NCI-H69 (cell line): ENCODE results near the gene IL6R.
"Not testable (repeated sequence)": the region's sequence is repeated elsewhere in the genome, so short reads cannot be mapped to it uniquely, and the experiment has no call there.

Experiments
- DNase-seq: peaks from one replicate; lab custom pipeline; 2025; lab: John Stamatoyannopoulos, UW

The IL6R gene

DNA sequence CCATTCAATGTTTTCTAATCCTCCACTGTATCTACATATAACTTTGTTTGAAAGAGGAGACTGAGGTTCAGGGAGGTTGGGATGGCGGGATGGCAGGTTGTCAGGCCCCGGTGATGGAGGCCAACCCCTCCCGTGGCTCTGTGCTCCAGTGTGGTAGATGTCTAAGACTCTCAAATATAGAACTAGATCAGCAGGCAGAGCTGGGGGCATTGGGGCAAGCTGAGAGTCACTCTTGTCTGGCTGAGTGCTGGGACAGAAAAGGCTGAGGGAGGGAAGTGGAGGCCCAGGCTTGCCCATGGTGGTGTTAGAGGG is 1.7 kb downstream of the IL6R start:
- DNase-seq = no peak

DNA sequence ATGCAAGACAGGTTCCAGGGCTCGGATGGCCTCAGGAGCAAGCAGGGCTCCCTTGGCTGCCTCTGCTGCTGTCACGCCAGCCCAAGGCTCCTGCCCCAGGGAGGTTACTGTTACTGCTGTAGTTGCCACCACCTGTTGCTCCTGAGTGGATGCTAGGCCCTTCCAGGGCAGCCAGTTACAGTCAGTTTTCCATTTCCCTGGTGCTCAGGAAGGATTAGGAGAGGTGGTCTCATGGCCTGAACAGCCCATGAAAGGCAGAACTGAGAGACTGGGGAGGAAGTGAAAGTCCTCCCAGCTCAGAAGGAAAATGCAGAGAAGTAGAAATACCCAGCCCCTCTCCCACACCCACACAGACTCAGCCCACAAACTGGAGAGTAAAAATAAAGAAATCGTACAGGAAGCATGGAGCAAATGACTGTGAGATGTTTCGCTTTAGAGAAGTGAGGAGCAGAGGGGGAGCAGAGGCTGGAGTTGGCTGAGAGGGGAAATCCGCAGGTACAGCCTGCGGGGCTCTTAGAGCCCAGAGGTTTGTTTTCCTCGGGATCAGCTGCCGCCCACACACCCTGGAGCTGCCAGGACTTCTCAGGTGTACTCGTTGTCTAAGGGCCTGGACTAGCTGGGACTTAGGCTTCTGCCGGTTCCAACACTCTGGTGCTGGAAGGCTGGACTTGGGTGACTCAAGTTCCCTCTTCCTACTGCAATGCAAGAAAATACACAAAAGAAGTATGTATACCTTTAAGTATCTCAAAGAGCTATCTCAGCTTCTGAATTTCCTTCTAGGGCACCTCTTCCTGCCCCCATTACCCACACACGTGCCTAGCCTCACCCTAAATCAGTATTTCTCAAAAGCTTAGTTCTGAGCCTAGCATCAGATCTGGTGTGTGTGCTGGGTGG is 2.3 kb downstream of the IL6R start:
- DNase-seq = no peak

DNA sequence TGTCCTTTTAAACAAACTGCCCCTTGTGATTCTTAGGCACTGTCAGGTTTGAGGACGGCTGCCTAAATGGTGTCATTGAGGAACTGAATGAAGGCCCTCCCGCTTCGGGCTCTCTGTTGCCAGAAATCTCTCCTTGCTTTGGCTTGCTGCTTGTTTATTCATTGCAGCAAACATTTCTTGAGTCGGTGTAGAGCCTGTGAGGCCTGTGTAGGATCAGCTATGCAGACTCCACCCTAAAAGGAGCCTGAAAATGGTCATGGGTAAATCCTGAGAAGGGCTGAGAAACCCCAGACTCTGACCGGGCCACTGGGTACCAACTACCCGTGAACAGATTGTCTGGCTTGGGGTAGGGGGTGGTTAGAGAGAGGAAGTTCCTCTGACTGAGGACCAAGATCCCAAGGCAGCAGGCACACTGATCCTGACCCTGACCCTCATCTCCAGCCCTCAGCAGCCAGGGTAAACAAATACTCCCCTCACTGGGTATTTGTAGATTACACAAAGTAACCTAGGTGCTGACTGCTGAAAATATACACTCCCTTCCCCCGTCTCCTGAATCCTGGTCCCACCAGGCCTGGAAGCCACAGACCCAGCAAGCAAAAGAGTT is 3.1 kb downstream of the IL6R start:
- no peak for DNase-seq

DNA sequence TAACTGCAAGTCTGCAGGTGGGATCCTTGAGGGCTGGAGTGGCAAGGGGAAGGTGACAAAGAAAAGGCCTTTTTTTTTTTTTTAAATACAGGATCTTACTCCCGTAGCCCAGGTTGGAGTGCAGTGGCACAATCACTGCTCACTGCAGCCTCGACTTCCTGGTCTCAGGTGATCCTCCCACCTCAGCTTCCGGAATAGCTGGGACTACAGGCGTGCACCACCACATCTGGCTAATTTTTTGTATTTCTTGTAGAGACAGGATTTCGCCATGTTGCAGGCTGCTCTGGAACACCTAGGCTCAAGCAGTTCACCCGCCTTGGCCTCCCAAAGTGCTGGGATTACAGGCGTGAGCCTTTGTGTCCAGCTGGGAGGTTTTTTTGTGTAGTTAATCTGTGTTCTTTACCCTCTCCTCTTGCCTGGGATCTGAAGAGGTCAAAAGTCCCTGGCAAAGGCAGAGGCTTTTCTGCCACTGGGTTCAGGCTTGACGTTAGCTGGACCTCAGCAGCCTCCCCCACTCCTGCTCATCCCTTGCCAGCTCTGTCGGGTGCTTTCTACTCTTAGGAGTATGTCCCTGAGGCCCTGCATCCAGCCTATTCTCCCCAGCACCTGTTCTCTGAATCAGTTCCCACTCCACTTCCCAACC is 5.2 kb downstream of the IL6R start:
- no peak for DNase-seq

DNA sequence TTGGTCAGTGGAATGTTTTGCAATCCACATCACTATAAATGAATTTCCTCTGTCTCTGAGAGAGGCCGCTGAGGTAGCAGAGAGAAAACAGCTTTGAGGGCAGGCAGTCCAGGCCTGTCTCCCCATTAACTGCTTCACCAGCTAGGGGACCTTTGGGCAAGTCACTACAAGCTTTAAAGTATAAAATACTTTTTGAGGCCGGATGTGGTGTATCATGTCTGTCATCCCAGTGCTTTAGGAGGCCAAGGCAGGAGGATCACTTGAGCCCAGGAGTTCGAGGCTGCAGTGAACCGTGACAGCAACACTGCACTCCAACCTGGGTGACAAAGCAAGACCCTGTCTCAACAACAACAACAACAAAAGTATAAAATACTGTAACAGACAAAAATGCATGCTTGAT is 6.4 kb downstream of the IL6R start:
- no peak for DNase-seq

DNA sequence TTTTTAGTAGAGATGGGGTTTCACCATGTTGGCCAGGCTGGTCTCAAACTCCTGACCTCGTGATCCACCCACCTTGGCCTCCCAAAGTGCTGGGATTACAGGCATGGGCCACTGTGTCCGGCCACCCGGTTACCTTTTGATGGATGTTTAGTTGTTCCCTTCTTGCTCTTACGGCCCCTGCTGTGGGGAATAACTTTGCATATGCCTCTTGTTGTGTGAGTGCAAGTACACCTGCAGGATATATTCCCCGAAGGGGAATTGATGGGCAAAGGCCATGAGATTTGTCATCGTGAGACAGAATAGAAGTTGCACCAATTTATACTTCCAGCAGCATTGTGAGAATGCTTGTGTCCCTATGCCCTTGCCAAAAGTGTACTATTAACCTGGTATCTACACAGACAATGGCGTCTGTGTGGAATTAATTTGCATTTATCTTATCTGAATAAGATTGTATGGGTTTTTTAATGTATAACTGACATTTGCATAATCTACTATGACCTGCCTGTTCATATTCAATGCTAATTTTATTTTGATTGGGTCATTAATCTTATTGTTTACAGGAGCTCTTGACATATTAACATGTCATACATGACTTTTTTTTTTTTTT is 8.1 kb downstream of the IL6R start:
- DNase-seq = no peak

DNA sequence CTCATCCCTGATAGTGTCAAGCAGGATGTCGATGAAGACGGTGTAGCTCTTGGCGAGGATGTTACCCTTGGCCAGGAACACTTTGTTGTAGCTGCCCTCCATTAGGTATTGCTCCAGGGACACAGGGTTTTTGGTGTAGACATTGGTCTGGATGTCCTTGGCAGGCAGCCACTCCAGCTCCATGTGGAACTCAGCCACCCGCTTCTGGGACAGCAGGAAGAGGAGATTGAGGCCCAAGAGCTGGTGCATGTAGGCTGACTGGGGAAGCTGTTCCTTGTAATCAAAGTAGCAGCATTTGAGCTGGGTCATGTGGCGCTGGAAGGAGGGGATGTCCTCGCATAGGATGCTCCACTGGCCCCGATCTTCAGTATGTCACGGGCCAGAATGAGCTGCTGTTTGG is 9.5 kb downstream of the IL6R start:
- no peak for DNase-seq

DNA sequence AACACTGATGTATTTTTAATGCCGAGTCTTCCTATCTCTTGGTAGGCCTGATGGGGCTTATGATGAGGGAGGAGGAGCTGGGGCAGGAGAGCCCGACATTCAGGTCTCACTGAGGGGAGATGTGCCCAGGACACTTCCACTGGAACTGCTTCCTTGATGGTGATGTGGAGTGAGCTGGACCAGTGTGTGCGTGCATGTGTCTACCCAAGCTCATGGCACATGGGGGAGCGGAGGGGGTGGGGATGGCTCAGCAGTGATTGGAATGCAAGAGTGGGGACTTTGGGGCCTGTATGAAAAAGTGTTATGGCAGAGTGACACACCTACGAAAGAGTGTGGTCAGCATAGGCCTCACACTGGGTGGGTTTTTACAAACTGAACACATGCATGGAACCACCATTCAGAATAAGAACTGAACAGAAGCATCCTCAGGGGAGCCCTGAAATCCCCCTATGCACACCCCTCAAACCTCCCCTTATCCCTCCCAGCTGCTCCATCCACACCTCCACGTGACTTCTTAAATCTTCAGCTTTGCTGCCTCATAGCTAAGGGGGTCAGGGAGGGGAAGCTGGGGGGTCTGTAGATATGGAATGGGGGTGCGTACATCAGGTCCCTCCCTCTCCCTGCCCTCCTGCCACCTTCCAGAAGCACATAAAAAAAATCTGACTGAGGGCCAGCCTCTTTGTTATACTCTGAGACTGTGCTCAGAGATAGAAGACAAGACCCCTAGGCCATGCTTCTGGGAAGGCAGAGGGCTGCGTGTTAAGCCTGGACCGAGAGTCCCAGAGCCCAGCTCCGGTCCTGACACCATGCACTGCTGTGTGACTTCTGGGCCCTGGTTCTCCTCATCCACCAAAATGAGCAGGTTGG is 11.6 kb downstream of the IL6R start:
- DNase-seq = no peak

DNA sequence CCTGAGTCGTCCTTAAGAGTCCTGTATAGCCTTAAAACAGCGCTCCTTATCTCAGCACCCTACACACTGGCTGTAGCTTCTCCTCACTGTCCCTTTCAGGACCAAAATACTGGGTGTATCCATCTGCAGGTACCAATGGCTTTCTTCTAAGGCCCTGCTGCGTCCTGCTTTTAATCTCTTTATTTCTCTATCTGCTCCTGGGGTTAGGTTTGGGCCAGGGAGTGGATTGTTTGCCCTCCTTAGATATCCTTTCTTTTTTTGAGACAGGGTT is 12.1 kb downstream of the IL6R start:
- no peak for DNase-seq

DNA sequence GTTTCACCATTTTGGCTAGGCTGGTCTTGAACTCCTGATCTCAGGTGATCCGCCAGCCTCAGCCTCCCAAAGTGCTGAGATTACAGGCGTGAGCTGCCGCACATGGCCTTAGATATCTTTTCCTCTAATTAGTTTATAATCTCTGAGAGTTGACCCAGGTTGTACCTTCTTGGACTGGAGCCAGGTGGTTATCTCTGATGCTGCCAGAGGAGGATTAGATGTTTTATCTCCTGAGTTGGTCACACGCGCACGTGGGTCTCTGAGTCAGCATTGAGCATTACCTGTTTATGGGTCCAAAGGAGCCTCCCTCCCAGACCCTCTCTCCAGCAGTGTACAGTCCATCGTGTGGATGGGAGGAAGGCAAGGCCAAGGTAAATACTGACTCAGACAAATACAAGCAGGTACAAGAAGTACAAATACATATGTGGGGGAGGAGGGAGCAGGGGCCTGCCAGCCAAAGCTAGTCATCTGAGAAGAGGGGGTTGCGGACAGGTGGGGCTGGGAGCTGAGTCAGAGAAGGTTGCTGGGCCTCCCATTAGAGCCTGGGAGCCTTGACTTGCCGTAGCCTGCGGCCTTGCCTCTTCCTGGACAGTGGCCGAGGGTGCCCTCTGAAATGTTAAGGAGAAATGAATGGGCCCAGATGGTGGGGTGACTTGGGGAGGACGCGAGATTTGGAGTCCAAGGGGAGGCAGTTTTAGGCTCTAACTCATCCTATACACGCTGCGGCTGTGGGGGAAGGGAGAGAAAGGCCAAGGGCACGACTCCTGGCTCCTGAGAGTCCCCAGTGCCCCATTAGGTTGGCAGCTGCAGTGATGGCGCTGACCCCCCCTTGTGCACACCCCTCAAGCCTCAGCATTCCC is 13.1 kb downstream of the IL6R start:
- peak; percentile 56 for DNase-seq

DNA sequence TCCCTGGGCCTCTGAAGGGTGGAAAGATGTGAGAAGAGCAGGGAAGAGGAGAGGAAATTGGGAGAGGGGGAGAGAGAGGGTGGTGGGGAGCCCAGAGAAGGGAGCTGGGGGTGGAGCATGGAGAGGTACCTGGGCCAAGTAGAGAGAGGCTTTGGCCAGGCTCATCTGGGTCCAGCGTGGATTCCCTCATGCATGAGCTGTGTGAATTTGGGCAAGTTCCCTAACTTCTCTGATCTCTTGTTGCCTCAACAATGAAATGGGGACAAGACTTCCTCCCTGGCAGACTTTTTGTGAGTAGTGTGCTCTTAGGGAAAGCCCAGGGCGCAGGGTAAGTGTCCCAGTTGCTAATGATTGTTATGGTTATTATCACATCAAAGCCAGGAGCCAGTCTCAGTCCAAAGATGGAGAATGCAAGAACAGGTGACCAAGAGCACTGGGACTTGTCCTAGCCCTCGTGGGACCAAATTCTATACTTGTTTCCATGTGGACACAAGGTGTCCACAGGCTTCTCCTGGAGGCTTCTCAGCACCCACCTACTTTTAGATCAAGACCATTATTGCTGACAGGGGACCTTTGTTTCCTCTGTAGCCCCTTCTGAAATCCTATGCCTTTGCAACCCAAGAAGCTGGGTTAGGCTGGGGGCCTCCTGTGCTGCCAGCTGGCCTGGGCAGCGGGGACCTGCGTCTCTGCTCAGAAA is 13.9 kb downstream of the IL6R start:
- no peak for DNase-seq

DNA sequence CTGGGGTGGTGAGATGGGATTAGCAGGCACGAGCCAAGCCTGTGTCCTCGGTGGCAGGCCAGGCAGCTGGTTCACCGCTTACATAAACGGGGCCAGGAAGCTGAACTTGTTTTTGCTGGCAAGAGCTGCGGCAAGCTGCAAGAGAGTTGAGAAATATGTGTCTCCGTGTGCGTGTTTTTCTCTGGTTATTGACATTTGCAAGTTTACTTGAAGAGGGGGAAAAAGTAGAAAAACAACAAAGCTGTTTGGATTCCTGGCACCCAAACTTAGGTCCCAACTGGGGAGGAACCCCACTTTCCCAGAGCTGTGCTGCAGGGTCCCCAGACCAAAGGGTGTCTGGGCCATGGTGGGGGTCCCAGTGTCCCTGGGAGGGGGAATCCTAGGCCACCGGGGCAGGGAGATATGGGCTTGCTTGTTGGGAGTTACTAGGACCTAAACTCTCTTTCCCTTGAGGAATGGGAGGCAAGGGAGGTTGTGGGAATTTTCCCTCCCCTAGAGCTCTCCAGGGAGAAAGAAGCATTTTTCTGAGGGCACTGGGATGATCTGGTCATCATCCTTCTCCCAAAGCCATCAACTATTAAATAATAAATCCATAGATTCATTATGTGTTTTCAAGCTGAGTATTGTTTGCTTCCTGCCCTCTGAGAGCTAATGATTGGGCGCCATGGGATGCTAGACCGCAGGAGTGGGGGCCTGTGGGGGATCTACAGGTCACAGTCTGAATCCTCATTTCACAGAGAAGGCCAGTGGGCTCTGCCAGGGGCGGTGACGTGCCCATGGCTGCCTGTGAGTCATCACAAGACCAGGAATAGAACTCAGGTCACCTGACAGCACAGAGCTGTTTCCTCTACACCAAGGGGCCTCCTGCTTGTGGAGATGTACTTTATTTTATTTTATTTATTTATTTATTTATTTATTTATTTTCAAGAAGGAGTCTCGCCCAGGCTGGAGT is 14.8 kb downstream of the IL6R start:
- DNase-seq = peak; percentile 39

DNA sequence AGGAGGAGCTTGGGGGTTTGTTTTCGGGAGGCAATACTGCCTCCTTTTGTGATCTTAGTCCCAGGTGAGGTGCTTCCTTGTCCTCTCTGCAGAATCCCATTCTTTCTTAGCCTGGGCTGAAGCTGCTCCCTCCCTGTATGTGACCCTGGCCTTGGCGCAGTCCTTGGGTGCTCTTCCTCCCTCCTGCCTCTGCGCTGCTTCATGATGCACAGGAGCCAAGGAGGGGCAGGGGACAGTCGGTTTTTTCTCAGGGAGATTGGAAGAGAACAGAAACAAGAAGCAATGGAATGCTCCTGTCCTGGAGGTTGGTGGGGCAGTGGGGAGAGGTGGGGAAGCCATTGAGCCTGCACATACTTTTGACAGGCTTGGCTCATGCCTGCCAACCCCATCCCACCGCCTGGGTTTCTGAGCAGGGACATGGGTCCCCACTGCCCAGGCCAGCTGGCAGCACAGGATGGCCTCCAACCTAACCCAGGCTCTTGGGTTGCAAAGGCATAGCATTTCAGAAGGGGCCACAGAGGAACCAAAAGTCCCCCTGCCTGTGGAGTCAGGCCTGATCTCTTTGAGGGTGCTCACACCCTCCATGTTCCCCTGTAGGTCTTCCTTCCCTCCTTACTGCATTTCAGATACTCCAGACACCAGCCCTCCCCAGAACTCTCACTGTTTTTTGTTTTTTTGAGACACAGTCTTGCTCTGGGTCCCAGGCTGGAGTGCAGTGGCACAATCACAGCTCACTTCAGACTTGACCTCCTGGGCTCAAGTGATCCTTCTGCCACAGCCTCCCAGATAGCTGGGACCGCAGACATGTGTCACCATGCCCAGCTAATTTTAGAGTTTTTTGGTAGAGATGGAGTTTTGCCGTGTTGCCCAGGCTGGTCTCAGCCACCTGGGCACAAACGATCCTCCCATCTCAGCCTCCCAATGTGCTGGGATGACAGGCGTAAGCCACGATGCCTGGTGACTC is 16.1 kb downstream of the IL6R start:
- DNase-seq = no peak

DNA sequence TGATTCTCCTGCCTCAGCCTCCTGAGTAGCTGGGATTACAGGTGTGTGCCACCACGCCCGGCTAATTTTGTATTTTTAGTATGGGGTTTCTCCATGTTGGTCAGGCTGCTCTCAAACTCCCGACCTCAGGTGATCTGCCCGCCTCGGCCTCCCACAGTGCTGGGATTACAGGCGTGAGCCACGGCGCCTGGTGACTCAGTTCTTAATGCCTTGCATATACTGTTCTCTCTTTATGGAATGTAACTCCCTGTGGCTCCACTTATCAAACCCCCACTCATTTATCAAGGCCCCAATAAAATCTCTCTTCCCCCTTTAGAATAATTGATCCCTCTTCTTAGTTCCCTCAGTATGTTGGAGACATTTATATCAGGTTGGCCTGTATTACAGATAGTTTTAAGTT is 16.9 kb downstream of the IL6R start:
- DNase-seq = not testable (repeated sequence)

DNA sequence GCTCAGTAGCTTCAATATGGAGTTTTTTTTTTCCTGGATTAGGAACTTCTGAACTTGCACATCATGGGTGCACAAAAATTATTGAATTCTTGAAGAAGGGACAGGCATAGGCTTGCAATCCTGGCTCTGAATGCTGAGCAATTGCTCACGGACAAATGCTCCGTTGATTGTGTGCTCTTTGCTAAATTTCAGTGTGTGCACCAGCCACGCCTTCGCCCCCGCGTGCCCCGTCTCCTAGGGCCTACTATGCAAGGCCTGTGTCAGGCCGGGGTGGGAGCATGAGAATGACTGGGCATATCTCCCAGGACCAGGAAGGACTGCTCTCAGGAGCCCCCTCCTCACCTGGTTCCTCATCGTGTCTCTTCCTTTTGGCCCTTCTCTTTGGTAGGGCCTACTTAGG is 17.4 kb downstream of the IL6R start:
- no peak for DNase-seq

DNA sequence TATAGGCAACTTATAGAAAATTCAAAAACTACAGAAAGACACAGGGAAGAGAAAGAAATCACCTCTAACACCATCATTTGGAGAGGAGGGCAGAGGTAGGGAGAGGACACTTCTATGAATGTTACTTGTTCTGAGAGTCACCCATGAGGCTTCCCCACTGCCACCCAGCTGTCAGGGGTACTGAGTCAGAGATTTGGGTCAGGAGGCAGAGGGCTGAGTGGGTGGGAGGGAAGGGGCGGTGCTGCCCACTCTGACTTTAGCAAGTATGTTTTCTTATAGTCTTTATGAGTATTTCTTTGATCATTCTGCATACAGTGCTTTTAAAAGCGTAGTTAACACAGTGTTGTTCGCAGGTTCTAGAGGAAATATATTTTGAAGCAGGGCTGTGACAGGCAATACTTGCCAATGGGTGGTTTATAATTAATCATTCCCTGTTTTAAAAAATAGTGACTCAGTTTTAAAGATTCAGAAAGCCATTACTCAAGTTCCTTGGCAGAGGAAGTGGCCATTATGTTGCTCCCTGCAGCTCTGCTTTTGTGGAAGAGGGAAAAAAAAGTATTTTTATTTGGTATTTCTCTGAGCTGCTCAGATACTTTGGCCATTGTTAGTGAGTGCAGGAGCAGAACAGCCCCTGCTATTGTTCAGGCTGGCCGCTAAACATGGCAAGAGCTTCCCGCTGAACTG is 18.3 kb downstream of the IL6R start:
- no peak for DNase-seq

DNA sequence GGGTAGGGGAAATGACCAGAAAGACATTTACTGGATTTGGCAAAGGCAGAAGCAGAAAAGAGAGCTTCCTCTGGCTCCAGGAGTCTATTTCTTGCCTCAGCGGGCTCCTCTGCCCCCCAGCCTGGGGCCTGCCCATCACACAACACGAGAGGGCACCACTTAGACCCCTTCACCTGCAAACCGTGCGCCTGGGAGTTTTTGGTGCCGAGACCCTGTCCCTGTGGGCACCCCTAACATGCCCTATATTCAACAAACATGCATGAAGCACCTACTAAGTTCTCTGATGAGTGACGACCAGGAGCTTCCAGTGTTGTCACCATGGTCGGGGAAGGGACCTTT is 18.8 kb downstream of the IL6R start:
- DNase-seq = no peak

DNA sequence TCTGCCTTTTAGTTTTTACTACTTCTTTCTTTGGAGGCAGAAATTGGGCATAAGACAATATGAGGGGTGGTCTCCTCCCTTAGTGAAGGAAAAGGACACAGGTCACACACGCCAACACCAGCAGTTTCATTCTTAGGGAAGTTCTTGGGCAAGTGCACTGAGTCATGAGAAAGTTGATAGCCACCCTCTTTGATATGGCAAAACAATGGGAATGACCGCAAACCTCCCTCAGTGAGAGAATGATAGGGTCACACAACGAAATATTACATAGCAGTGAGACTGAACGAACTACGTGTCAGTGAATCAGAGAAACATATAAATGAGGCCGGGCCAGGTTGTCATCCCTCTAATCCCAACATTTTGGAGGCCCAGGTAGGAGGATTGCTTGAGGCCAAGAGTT is 20.0 kb downstream of the IL6R start:
- DNase-seq = no peak
